ENCODE results near the gene HLCS.

DNA sequence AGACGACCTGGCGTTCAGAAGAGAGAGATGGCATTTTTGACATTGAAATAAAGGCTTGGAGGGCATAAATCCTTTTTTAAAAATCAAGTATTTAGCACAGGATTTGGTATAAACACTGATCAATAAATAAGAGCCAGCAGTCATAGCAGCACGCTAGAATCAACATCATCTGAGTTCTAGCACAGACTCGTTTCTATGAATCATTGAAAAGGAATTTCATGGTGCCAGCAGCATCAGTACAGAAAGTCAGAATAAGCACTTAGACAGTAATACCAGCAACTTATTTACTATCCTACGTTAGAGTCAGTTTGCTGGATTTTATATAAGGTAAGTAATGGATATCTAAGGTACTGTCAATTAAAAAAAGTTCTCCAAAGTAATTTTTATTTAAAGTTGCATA is 119.3 kb downstream of the HLCS start:
- TF ChIP-seq, protein P1, sequence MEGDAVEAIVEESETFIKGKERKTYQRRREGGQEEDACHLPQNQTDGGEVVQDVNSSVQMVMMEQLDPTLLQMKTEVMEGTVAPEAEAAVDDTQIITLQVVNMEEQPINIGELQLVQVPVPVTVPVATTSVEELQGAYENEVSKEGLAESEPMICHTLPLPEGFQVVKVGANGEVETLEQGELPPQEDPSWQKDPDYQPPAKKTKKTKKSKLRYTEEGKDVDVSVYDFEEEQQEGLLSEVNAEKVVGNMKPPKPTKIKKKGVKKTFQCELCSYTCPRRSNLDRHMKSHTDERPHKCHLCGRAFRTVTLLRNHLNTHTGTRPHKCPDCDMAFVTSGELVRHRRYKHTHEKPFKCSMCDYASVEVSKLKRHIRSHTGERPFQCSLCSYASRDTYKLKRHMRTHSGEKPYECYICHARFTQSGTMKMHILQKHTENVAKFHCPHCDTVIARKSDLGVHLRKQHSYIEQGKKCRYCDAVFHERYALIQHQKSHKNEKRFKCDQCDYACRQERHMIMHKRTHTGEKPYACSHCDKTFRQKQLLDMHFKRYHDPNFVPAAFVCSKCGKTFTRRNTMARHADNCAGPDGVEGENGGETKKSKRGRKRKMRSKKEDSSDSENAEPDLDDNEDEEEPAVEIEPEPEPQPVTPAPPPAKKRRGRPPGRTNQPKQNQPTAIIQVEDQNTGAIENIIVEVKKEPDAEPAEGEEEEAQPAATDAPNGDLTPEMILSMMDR (IDR thresholded peaks at IDR 0.05) = no peak
- no peak for TF ChIP-seq POLR2AphosphoS5 (IDR thresholded peaks at IDR 0.05)
- TF ChIP-seq EP300 (IDR thresholded peaks at IDR 0.05) = no peak
- TF ChIP-seq POLR2A (IDR thresholded peaks at IDR 0.05) = no peak
